Dedifferentiated amniotic fluid mesenchymal stem cell (primary cell): ENCODE measurements around the gene LCNL1.
"Not testable (repeated sequence)": the region's sequence is repeated elsewhere in the genome, so short reads cannot be mapped to it uniquely, and the experiment has no call there.

Source experiments
- DNase-seq: peaks from one replicate; pipeline ENCODE4 v3.0.0-alpha.2; 2016; ENCODE audit errors: extremely low spot score

The LCNL1 gene

DNA sequence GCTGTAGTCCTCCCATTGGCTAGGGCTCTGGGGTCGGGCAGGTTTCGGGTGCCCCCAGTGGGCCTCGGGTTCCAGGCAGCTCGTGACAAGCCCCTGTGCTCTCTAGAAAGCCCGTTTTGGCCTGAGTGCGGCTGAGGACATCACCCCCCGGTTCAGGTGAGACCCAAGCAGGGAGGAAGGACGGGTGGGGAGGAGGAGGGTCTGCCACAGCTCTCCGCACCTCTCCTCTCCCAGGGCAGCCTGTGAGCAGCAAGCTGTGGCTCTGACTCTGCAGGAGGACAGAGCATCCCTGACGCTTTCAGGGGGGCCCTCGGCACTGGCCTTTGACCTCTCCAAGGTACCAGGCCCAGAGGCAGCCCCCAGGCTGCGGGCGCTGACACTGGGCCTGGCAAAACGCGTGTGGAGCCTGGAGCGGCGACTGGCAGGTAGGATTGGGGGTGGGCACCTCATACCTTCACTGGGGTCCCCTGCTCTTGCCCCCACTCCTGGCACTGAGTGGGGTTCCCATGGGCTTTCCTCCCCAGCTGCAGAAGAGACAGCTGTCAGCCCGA is 10.1 kb downstream of the LCNL1 start:
- no peak for DNase-seq

DNA sequence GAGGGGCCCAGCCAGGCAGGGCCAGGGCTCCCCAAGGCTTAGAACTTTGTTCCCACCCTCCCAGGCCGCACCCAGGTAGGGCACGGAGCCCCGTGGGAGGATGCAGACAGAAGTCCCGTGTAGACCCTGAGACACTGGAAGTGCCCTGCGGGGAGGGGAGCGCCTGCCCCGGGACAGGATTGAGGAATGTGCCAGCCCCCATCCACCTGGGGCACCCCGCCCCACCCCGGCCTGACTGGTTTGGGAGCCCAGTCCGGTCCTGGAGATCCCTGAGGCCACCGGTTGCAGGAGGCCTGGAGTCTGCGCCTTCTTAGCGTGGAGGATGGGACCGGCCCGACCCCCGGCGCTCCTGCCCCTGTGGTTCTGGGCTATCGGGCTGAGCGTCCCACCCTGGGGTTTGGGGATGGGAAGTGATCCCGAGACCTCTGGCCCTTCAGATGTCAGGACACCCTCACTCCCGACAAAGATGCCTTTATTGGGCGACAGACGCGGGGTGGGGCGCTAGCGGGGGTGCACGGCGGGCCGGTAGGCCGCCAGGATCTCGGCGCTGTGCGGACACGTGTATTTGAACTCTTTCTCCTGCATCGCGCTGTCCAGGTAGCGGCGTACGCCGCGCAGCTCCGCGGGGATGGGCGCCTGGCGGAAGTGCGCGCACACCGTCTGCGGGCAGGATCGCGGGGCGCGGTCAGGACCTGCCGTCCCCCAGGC is 11.5 kb downstream of the LCNL1 start:
- no peak for DNase-seq

DNA sequence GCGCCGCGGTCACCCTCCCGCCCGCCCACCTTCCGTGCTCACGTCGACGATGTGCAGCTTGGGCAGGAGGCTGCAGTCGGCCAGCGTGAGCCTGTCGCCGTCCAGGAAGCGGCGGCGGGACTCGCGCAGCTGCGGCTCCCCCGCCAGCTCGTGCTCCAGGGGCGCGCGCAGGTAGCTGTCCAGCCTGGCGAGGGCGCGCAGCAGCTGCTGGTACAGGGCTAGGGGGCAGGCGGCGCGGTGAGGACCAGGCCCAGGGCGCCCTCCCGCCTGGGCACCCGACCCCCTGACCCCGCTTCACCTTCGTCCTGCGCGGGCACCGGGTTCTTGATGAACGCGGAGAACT is 12.1 kb downstream of the LCNL1 start:
- no peak for DNase-seq

DNA sequence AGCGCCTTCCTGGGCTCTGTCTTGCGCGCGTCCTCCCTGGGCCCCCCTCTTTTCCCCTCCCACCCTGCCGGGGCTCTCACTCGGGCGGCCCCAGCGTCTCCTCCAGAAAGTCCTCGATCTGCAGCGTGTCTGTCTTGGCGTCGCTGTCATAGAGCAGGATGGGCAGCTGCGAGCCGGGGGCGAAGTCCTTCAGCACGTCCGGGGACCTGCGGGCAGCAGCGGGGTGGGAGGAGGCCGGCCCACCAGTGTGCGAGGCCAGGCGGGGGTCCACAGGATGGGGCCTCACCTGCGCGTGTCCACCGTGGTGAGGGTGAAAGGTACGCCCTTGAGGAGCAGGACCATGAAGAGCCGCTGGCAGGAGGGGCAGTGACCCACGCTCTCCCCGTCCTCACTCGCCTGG is 12.6 kb downstream of the LCNL1 start:
- no peak for DNase-seq

DNA sequence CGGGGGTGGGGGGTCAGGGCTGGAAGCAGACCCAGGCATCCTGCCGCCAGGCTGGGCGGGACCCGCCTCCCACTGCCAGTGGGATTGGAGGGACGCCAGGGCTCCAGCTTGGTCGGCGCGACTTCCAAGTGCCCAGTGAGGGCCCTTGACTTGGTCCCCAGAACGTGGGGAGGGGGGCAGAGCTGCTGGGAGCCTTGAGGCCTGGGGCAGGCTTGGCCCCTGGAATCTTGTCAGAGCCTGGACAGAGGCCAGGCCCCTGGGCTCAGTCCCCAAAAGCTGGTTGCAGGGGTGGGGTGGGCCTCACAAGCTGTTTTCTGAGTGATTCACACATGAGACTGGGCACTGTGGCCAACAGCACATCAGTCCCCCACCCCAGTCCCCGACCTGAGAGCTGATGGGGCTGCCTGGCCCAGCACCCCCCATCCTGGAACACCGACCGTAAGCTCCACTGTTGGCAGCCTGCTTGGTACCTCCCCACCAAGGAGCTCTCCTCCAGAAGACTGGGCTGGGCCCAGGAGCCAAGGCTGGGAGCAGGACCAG is 13.0 kb downstream of the LCNL1 start:
- DNase-seq: no peak

DNA sequence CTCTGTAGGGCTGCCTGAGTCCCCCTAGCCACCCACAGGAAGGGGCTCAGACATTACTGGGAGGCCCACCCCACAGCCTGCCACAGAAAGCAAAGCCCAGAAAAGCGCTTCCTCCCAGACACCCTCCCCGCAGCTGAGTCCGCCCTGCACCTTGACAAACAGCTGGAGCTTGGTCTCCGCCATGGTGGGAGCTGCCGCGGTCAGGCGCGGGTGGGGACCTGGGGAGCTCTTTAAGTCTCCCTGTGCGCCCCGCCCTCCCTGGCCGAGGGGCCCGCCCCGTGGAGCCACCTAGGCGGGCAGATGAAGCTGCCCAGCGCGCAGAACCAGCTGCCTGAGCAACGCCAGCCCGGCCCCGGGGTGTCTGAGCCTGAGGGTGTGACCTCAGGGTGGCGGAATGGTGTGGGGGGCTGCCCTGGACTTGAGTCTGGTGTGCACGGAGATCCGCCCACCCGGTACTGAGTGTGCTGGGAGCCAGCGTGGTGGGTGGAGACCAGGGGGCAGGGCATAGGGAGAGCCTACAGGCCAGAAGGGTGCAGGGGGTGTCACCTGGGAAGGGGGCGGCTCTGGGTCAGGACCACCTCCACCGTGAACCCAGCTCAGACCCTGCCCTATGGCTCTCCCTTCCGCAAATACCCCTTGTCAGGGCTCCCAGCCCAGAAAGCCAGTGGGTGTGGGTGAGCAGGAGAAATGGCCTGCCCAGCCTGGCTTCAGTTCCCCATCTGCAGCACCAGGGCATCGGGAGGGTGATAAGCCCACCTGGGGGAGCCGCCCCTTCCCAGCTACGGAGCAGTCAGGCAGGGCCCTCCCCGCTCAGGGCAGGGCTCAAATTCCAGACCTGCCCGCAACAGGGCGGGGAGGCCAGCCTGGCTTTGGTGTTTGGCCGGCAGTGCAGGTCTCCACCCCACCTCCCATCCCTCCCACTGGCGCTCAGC is 13.8 kb downstream of the LCNL1 start, which contains the start of gene CLIC3:
Gene CLIC3, minus strand, starts transcription at position 208 of the 932 bp plus-strand sequence. Its CDS starts 25 bp downstream, at position 183.
- no peak for DNase-seq

DNA sequence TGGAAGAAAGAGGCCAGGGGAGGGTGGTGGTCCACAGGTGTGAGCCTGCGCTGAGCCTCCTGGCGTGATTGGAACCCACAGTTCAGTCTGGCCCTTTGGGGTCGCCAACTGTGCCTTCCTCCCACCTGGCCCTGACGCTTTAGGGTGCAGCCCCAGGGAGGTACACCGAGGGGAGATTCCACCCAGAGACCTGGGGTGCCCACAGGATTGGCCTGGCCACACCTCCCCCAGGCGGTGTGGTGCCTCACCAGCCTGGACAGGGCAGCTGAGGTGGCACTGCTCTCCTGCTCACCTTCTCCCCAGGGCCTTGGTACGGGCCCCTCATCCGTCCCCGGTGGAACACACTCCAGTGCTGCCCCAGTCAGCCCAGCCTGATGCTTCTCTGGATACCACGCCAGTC is 14.6 kb downstream of the LCNL1 start:
- DNase-seq: no peak

DNA sequence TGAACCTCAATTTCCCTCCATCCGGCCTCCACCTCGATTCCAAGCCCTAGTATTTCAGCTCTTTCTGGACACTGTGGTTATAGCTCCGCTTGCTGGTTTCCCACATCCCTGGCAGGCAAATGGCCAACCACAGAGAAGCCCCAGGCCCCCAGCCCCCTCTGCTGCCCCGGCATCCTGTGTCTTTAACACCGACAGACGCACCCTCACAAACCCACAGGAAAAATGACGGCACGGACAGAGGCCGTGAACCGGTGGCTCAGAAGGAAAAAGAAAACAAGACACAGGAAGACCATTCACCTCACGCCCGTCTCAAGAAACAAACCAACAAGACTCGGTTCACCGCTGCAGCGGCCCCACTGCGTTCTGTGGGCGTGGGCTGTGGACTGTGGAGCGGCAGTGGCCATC is 15.0 kb downstream of the LCNL1 start:
- no peak for DNase-seq

DNA sequence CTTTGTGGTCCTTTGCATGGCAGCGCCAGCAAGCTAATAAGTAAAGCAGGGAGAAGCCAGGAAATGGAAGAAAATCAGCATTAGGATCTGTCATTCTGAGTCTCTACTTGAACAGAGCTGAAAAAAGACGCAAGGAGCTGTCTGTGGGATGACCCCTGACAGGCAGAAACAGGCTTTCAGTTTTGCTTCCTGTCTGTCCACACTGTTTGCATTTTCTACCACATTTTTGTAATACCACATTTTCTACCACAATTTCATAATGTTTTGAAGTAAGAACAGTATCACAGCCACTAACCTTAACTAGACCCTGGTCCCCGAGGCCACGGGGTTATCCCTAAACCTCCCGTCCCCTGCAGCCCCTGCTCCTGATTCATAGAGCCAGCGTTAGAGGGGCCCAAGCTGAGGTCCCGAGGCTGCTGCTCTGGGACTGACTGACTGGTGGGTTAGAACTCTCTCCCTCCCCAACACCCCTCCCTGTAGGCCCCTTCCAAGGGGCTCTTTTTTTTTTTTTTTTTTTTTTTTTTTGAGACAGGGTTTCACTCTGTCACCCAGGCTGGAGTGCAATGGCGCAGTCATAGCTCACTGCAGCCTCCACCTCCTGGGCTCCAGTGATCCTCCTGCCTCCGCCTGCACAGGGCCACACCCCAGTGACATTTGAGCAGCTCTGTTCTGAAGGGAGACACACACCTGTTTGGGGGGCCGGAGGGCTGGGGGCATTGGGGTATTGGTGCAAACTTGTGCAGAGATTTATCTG is 17.6 kb downstream of the LCNL1 start:
- peak; percentile 32 for DNase-seq

DNA sequence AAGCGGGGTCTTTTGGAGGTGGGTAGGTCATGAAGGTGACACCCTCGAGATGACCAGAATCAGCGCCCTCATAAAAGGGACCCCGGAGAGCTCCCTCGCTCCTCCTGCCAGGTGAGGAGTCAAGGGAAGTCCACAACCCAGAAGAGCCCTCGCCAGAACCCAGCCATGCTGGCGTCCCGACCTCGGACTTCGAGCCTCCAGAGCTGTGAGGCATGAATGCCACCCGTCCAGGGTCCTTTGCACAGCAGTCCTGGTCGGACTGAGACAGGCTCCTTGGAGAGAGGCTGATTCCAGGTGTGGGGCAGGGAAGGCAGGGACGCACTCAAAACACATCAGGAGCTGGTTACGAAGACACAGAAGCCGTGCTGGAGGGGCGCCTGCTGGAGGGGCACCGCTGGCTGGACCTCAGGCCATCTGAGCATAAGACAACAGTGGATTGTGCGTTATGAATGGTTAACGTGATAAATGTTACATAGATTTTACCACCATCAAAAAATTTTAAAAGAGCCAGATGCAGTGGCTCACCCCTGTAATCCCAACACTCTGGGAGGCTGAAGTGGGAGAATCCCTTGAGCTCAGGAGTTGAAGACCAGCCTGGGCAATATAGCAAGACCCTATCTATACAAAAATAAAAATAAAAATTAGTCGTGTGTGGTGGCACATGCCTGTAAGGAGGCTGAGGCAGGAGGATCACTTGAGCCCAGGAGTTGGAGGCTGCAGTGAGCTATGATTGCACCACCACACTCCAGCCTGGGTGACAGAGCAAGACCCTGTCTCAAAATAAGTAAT is 19.3 kb downstream of the LCNL1 start:
- DNase-seq: no peak

DNA sequence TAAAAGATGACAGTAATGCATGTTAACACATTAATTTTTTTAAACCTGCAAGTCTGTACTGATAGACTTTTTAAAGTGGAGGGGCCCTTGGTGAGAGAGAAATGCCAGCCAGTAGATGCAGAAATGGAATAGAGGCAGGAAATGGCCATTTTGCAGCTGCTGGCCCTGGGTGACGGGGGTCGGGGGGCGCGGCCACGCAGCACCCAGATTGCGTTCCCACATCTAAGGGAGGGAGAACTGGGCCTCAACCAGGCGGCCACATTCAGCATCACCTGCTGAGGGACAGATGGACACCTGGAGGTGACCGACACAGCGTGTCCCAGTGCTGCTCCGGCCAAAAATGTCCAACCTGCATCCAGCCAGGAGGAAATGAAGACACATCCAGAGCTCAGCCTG is 19.9 kb downstream of the LCNL1 start:
- no peak for DNase-seq

DNA sequence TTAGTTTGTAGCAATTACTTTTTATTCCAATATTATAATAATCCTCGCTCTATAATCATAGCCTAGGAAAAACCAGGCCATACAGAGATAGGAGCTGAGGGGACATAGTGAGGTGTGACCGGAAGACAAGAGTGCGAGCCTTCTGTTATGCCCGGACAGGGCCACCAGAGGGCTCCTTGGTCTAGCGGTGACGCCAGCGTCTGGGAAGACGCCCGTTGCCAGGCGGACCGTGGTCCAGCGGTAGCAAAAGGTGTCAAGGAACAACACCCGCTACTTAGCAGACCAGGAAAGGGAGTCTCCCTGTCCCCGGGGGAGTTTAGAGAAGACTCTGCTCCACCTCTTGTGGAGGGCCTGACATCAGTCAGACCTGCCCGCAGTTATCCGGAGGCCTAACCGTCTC is 21.5 kb downstream of the LCNL1 start:
- DNase-seq: not testable (repeated sequence)

DNA sequence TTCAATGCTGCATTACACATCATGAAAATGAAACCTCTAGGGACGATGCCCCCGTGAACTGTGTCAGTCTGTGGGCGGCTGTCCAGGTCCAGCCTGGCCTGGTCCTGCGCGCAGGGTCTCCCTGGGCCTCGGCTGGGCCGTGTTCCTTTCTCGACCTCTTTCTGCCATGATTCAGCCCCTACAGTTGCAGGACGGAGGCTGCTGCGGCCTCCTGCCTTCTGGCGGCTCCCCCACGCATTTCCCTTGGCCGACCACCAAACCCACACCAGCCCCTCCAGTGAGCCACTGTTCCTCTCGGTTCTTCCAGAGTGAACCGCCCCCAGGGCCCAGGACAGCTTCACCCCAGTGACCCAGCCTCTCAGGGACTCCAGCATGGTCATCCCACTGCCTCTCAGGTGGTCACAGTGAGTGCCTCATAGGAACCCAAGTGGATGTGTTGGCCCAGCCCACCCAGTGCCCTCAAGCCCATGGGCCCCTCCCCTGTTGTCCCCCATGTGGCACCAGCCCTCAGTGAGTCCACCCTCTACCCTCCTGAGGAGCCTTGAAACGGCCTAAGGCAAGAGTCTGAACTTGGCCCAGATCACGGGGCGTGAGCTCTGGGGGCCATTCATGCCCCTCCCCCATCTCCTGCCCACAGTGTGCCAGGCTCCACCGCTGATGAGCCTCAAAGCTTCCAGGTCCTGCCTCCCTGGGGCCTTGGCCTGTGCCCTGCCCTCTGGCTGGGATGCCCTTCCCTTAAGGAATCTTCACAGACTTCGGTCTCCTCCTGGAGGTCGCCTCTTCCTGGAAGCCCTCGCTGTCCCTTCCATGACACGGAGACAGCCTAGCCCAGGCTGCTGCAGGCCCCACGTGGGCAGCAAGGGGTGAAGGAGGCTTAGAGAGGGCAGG is 23.6 kb downstream of the LCNL1 start:
- no peak for DNase-seq

DNA sequence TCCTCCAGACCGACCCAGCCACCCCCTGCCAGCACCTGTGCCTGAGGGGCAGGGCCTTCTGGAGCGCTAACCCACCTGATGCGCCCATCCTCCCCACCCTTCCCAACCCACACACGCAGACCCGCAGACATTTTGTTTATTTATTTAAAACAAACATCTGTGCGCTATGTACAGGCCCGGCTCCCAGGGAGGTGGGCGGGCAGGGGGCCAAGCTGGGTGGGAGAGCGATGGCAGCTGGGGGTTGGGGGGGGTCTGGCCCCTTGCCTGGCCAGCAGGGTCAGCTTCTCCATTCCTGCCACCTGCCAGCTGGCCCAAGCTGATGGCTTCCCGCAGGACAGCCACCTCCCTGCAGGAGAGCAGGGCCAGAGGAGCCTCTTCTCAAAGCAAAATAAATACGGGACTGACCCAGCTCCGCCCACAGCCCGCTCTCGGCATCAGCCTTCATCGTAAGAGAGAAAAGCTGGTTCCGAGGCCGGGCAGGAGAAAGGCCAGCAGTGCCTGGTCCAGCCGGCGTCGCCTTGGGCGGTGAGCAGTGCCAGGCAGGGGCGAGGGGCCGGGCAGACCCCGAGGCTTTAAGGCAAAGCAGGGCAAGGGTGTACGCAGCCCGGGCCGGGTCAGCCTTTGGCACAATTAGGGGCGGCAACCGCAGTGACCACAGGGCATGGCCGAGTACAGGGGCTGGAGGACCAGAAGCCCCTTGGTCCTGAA is 24.5 kb downstream of the LCNL1 start:
- DNase-seq: no peak

DNA sequence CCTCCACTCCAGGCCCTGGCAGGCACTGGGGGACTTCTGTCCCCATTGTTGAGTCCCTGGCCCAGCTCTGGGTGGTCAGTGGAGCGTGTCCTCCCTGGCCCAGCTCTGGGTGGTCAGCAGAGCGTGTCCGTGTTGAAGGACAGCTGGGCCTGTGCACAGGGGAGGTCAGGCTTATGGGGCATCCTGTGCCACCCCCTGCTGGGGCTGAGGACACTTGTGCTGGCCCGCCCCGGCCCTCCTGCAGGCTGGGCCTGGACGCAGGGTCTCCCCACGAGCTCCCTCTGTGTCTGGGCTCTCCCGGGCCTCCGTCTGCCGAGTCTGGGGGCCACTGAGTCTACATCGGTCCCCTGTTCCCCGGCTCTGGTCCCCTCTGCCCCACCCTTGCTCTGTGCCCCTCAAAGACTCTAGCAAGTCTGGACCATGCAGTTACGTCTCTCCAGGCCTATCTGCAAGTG is 25.1 kb downstream of the LCNL1 start:
- no peak for DNase-seq

DNA sequence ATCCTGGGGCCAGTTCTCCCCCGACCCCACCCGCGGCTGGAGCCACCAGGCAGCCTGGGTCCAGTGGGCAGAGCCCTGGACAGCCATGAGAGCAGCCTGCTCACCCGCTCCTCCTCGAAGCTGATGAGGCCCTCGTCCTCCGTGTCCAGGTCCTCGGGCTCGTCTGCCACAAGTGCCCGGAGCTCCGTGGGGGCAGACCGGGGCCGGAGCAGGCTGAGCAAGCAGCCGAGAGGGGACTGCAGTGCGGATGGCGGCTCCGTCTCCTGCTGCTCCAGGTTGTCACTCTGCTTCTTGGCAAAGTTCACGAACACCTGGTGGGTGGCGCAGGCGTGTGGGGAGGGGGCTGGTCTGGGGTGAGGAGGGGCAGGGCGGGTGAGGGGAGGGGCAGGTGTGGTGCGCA is 25.5 kb downstream of the LCNL1 start:
- DNase-seq: no peak

DNA sequence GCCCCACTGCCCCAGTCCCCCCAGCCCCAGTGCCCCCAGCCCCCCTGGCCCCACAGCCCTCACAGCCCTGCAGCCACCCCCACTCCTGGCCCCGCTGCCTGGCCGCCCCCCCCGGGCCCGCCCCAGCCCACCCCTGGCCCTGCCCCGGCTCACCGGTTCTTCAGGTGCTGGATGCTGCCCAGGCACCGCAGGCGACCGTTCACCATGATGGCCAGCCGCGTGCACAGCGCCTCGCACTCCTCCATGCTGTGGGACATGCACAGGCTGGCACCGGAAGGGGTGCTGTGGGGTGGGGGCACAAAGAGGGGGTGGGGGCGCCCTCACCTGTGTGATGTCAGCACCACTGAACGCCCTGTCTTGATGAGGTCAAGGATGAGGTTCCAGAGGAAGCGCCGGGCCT is 26.4 kb downstream of the LCNL1 start:
- no peak for DNase-seq

DNA sequence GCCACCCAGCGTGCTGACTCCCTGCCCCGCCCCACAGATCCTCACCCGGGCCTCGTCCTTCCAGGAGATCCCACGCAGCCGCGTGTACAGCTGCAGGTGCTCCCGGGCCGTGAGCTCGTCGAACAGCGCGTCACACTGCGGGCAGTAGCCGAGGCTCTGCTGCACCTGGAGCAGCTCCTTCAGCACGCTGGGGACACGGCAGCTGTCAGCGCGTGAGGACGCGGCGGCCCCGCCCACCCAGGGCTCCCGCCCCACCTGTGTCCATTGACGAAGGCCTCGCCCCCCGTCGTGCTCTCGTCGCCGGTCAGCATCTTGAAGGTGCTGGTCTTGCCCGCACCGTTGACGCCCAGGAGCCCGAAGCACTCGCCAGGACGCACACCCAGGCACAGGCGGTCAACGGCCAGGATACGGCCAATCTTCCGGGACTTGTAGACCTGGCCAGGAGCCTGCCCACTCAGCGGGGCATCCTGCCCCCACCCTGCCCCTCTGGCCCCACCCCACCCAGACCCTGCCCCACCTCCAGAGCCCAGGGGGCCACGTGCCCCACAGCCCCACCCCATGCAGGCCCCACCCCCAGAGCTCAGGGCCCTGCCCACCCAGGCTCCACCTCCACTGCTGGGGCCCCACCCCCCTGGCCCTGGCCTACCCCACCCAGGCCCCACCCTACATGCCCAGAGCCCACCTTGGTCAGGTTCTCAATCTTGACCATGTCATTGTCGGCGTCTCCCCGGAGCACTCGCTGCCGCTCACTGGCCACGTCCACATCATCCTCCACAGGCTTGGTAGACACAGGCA is 27.3 kb downstream of the LCNL1 start:
- no peak for DNase-seq
